ENCODE measurements around the gene UBE2H.

Gene UBE2H

DNA sequence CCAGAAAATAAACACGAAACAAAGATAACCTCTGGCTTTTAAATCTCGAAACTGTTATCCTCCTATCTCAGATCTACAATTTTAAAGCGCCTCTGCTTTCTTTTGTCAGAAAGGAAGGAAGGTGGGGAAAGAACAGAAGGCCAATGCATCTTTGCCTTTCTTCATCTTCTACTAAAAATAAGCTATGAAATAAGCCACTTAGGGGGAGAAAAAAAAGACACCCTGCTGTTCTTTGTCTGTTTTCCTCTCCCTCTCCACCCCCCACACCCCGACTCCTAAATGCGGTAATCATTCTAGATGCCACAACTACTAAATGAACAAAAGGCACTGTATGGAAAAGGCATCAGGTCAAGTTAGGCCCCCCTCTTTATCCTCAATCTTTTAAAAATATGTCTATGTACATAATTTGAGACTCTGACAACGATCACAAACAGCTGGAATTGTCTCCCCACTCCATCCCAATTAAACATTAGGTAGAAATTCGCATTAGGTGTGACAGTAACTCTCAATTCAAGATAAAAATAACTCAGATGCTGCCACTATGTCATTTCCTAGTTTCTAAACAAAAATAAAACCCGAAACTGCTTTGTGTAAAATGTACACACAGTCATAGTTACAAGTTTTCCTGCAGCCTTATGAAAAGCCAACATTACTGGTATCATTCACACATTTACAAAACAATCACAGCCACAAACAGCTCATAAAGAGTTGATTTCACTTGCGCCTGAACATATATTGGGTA is 2.4 kb downstream of the UBE2H start:
- no peak for DNase-seq (ENCODE audit: low read depth)

- DNase-seq (ENCODE audit: low read depth): no peak
These were observed 3.2 kb downstream of the UBE2H start for GRCh38 chr7:129949292-129950133.

GRCh38 chr7:129948877-129949291 is 3.9 kb downstream of the UBE2H start:
- peak; percentile 65 for DNase-seq (ENCODE audit: low read depth)

DNA sequence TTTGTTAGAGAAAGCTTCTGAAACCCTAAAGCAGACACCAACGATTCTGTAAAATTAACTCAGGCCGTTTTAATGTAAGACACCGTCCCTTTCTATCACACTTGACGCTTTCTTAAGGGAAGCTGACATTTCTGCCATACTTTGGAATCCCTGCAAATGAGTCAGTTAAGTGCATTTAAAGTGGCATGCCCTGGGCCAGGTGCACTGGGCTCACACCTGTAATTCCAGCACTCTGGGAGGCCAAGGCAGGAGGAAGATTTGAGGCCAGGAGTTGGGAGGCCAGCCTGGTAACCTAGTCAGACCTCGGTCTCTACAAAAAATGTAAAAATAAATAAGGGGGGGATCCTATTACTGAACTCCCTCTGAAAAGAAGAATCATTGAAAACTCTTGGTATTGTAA is 4.4 kb downstream of the UBE2H start:
- DNase-seq (ENCODE audit: low read depth): no peak

DNA sequence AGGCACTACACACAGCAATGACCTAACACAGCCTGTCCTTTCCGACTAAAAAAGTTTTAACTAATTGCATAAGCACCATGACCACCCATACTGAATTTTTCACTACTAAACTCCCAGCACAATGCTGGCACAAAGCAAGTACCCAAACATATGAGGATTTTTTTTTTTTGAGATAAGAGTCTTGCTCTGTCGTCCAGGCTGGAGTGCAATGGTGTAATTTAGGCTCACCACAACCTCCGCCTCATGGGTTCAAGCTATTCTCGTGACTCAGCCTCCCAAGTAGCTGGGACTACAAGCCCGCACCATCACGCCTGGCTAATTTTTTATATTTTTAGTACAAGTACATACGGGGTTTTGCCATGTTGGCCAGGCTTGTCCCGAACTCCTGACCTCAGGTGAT is 5.1 kb downstream of the UBE2H start:
- no peak for DNase-seq (ENCODE audit: low read depth)

- DNase-seq (ENCODE audit: low read depth): no peak
These were observed 5.7 kb downstream of the UBE2H start for GRCh38 chr7:129947049-129947448.

DNA sequence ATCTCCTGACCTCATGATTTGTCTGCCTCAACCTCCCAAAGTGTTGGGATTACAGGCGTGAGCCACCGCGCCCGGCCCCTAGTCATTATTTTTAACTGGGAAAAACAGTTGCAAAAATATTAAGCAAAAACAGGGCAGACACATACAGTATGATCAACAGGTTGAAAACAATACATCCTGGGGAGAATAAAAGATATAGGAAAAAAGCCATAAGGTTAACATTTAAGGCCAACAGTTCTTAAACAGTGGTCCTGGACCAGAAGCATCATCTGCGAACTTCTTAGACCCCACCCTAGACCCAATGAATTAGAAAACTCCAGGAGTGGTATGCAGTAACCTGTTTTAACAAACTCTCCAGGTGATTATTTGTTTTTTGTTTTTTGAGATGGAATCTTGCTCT is 6.5 kb downstream of the UBE2H start:
- no peak for DNase-seq (ENCODE audit: low read depth)

- no peak for DNase-seq (ENCODE audit: low read depth)
These were observed 9.4 kb downstream of the UBE2H start for GRCh38 chr7:129943352-129943751.

GRCh38 chr7:129940329-129940728 is 12.4 kb downstream of the UBE2H start:
- no peak for DNase-seq (ENCODE audit: low read depth)

DNA sequence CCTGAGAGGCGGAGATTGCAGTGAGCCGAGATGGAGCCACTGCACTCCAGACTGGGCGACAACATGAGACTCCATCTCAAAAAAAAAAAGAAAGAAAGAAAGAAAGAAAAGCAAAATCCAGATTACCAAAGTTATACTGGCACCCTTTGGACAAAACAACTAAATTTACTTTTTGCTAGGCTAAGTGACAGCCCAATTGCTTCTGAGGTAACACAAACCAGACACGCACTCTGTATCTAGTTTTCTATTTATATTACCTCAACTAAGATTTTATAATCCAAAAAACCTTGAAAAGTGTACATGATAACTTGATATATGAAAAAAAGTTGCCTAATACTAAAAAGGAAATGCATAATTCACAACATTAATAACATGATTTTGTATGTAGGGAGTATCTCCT is 12.9 kb downstream of the UBE2H start:
- no peak for DNase-seq (ENCODE audit: low read depth)

GRCh38 chr7:129933627-129934026 is 19.1 kb downstream of the UBE2H start:
- no peak for DNase-seq (ENCODE audit: low read depth)

DNA sequence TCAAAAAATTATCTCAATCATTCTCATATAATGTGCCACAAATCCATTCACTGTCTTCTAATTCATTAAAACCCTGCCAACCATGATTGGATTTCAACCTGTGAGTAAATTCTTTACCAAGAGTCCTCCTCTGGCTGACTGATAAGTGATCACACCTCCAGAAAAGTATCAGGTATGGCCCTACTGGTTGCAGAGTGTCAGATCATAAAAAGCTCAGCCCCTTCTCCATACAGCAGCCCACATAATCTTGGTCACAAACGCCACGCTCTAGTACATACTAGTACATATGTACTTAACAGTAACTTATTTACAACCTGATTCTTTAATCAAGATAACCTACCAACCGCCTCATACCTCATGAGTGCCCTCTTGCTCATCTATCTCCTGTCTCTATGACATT is 26.1 kb downstream of the UBE2H start:
- no peak for DNase-seq (ENCODE audit: low read depth)

GRCh38 chr7:129925416-129926002 is 27.3 kb downstream of the UBE2H start:
- DNase-seq (ENCODE audit: low read depth): no peak

- no peak for DNase-seq (ENCODE audit: low read depth)
These were observed 28.2 kb downstream of the UBE2H start for GRCh38 chr7:129924602-129925001.

DNA sequence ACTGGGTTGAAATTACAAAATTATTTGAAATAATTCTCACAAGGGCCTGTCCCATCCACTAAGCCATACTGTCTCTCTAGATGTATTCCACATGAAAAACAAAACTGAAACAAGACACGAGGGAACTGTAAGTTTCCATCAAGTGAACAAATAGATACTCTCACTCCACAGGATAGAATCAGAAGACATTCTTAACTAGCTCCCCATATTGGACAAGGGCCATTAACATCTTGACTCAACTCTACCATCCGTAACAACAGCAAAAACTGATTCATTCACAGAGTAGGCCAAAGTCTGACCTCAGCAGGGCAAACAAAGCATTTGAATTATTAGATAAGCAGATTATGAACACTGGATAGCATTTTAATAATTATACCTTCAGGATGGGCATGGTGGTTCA is 29.1 kb downstream of the UBE2H start:
- DNase-seq (ENCODE audit: low read depth): no peak

- no peak for DNase-seq (ENCODE audit: low read depth)
These were observed 33.3 kb downstream of the UBE2H start for GRCh38 chr7:129919492-129919891.

- DNase-seq (ENCODE audit: low read depth): no peak
These were observed 33.8 kb downstream of the UBE2H start for GRCh38 chr7:129918922-129919321.

DNA sequence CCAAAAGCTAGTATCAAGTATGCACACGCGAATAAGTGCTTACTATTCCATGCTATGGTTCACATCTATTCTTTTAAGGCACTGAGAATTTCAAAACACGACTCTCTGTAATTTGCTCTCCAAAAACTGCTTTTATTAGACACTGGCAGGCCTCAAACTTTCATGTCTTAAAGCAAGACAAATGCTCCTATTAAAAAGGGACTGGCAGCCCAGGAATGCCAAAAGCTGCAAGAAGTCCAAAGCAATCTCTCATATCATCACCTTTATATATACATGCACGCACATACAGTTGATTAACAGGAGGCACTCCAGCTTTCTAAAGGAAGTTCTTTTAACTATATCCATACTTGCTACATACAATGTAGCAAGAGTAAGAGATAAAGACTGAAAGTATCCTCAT is 34.8 kb downstream of the UBE2H start:
- no peak for DNase-seq (ENCODE audit: low read depth)

DNA sequence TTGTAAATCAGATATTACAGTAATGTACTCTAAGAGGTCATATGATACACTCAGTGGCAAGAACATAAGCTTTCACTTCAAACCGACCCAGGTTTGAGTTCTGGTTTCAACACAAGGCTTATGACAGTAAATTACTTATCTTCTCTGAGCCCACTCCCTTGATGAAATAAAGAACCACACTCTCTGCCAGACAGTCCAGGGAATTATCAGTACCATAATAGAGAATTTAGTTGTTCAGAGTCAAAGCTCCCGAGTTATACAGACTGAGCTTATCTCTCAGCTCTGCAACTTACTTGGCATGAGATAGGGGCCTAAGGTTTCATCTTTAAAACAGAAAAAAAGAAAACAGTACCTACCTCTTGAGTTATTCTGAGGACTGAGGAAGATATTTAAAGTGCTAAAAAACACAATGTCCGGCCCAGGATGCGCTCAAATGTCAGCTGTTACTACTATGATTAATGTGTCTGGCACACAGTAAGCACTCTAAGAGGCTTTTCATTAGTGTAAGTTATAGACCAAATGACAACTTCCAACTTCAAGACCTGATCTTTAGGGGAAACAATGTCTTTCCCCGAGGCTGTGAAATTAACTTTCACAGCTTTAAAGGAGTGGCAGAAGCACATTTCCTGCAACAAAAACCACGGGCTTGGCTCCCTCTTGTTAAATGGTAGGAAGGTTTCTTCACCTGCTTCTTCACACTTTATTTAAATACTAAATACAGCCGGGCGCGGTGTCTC is 38.1 kb downstream of the UBE2H start:
- no peak for DNase-seq (ENCODE audit: low read depth)

DNA sequence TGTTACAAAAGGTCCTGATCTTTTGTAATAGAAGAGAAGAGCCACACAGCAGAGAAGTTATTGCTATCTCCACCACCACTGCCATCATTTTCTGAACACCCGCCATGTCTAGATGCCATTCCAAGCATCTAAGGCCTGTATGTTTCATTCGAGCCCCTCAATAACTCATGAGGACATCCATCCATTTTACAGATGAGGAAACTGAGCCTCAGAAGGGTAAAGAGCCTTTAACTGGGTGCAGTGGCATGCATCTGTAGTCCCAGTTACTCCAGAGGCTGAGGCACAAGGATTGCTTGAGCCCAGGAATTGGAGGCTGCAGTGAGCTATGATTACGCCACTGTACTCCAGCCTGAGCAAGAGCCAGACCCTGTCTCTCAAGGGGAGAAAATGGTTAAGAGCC is 39.3 kb downstream of the UBE2H start:
- no peak for DNase-seq (ENCODE audit: low read depth)

GRCh38 chr7:129911790-129912189 is 41.0 kb downstream of the UBE2H start:
- DNase-seq (ENCODE audit: low read depth): no peak

DNA sequence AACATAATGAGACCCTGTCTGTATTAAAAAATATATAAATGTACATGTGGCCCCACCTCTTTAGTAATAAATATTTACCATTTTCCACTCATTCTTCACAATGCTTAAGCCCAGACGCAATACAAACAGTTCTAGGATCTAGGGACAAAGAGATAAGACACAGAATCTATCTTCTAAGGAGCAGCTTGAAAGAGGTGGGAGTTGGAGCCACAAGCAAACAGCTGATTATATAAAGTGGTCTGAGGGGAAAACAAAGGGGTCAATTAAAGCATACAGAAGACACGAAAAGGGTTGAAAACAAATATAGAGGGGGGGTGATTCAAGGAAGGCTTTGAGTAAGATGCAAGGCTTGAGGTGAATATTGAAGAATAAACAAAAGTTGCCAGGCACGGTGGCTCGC is 43.1 kb downstream of the UBE2H start:
- no peak for DNase-seq (ENCODE audit: low read depth)

Measured in activated gamma-delta T cell treated with anti-CD3 and anti-CD28 coated beads, Interleukin-2, amount 50 U/mL, for 16 hours (primary cell).